ENCODE results near the gene CFAP61.

CFAP61 gene

DNA sequence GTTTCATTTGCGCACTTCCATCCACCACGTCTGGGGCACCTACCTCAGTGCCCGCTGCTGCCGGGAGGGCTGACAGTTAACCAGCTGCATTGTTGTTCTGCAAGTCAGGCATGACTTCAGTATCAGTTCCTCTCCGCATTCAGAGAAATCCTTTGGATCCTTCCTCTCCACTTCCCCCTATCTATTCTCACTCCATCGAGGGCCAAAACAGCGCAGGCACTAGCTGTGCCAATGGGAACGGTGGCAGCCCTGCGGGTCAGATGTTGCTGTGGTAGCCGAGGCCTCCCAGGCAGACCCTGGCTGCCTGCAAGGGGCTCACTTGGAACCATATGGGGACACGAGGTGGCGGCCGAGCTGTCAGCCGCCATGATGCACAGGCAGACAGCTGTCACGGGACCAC, 251.4 kb downstream of the CFAP61 start:
- Histone ChIP-seq H4K8ac (ENCODE audit: low read depth, low read length) (no peak overlapping the region), H2BK5ac (ENCODE audit: low read depth, low read length, poor library complexity) (no peak overlapping the region)
- WGBS (ENCODE audit: extremely low coverage, insufficient coverage, insufficient read length), result no CpG with 5 or more reads among the region's 15 CpGs

DNA sequence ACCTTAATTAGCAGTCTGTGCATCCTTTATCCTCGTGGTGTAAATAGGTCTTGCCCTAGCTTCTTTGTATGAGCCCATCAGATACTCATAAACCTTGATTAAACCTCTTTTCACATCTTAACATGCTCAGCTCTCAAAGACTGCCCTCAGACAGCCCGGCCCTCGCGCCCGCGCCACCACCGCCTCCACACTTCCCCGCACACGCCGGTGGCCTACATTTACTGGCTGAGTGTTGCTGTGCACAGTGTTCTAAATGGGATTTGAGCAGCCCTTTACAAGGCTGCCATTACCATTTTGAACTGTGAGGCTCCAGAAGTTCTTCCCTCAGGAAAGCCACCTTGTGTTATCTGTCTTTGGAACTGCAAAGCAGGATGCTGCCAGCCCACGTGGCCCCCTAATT, 252.6 kb downstream of the CFAP61 start:
- Histone ChIP-seq H3K18ac (ENCODE audit: low read length) (no peak overlapping the region), H3K27ac (ENCODE audit: low read depth, low read length) (no peak overlapping the region), H2BK12ac (ENCODE audit: low read length) (no peak overlapping the region), H3K4ac (ENCODE audit: low read depth, low read length) (no peak overlapping the region), H3K9ac (ENCODE audit: low read length) (no peak overlapping the region), H3K14ac (ENCODE audit: low read length) (no peak overlapping the region), H2BK5ac (ENCODE audit: low read depth, low read length, poor library complexity) (no peak overlapping the region), H4K91ac (ENCODE audit: low read depth, low read length) (no peak overlapping the region), H4K12ac (ENCODE audit: low read depth, low read length) (no peak overlapping the region), H3K27me3 (ENCODE audit: insufficient read depth, low read length) (no peaks in the 10 kb centered on the region), H3K9me3 (ENCODE audit: insufficient read depth, low read depth, low read length) (peaks cover 3% of the 10 kb centered on the region), H3K4me2 (ENCODE audit: low read length) (no peak overlapping the region), H2AFZ (ENCODE audit: insufficient read depth, low read length, poor library complexity) (no peak overlapping the region), H3K23ac (ENCODE audit: low read length) (no peak overlapping the region), H3K79me2 (ENCODE audit: control insufficient read depth, insufficient read depth, low read length, poor library complexity) (no peaks in the 10 kb centered on the region), H4K8ac (ENCODE audit: low read depth, low read length) (no peak overlapping the region), H2BK120ac (ENCODE audit: insufficient read depth, low read length, poor library complexity) (no peak overlapping the region), H3K79me1 (ENCODE audit: low read length) (no peaks in the 10 kb centered on the region), H3K36me3 (ENCODE audit: control insufficient read depth in 1 of 2, insufficient read depth in 2 of 2, low read length in 2 of 2) (no peaks in the 10 kb centered on the region), H2AK5ac (ENCODE audit: low read length) (no peak overlapping the region), H3K4me1 (ENCODE audit: control insufficient read depth in 1 of 2, insufficient read depth in 2 of 2, low read length in 2 of 2) (no peaks in the 10 kb centered on the region), H3K4me3 (ENCODE audit: low read depth, low read length) (no peak overlapping the region)
- WGBS (ENCODE audit: extremely low coverage, insufficient coverage, insufficient read length), result no CpG with 5 or more reads among the region's 11 CpGs
- no peak for DNase-seq

More for the DNA sequence above, 251.4 kb downstream of the CFAP61 start:
- Histone ChIP-seq H3K18ac (ENCODE audit: low read length) (no peak overlapping the region), H3K79me2 (ENCODE audit: control insufficient read depth, insufficient read depth, low read length, poor library complexity) (no peaks in the 10 kb centered on the region), H3K4me3 (ENCODE audit: low read depth, low read length) (no peak overlapping the region), H3K4me2 (ENCODE audit: low read length) (no peak overlapping the region), H3K14ac (ENCODE audit: low read length) (no peak overlapping the region), H2AK5ac (ENCODE audit: low read length) (no peak overlapping the region), H3K23ac (ENCODE audit: low read length) (no peak overlapping the region), H4K91ac (ENCODE audit: low read depth, low read length) (no peak overlapping the region), H2BK12ac (ENCODE audit: low read length) (no peak overlapping the region), H3K4ac (ENCODE audit: low read depth, low read length) (no peak overlapping the region), H3K27ac (ENCODE audit: low read depth, low read length) (no peak overlapping the region), H2AFZ (ENCODE audit: insufficient read depth, low read length, poor library complexity) (no peak overlapping the region), H4K12ac (ENCODE audit: low read depth, low read length) (no peak overlapping the region), H3K9ac (ENCODE audit: low read length) (no peak overlapping the region), H3K36me3 (ENCODE audit: control insufficient read depth in 1 of 2, insufficient read depth in 2 of 2, low read length in 2 of 2) (no peaks in the 10 kb centered on the region), H2BK120ac (ENCODE audit: insufficient read depth, low read length, poor library complexity) (no peak overlapping the region), H3K9me3 (ENCODE audit: insufficient read depth, low read depth, low read length) (peaks cover 3% of the 10 kb centered on the region), H3K79me1 (ENCODE audit: low read length) (no peaks in the 10 kb centered on the region), H3K27me3 (ENCODE audit: insufficient read depth, low read length) (no peaks in the 10 kb centered on the region), H3K4me1 (ENCODE audit: control insufficient read depth in 1 of 2, insufficient read depth in 2 of 2, low read length in 2 of 2) (no peaks in the 10 kb centered on the region)
- peak in 1 of 2 donors; percentile 5 for DNase-seq

DNA sequence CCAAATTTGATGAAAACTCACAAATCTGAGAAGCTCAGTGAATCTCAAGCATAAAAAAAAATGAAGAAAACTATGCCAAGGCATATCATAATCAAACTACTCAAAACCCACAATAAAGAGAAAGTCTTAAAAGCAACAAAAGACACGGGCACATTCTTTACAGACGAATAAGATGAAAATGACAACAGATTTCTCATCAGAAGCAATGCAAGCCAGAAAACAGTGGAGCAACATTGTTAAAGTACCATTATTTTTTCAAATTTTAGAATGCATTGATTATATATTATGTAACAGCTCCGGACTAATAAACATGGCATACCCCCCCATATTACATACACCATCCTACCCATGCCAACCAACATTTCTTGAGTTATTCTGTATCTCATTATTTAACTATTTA, 260.2 kb downstream of the CFAP61 start:
- H3K79me1 ChIP-seq (ENCODE audit: low read length), result no peaks in the 10 kb centered on the region
- no peak overlapping the region for H4K91ac ChIP-seq (ENCODE audit: low read depth, low read length)
- no peak overlapping the region for H2AFZ ChIP-seq (ENCODE audit: insufficient read depth, low read length, poor library complexity)
- H3K14ac ChIP-seq (ENCODE audit: low read length), result no peak overlapping the region
- no peaks in the 10 kb centered on the region for H3K79me2 ChIP-seq (ENCODE audit: control insufficient read depth, insufficient read depth, low read length, poor library complexity)
- no peak overlapping the region for H3K23ac ChIP-seq (ENCODE audit: low read length)
- no peak for DNase-seq
- no peak overlapping the region for H3K4me2 ChIP-seq (ENCODE audit: low read length)
- no peak overlapping the region for H3K27ac ChIP-seq (ENCODE audit: low read depth, low read length)
- no peak overlapping the region for H3K4ac ChIP-seq (ENCODE audit: low read depth, low read length)
- H3K18ac ChIP-seq (ENCODE audit: low read length), result no peak overlapping the region
- H2AK5ac ChIP-seq (ENCODE audit: low read length), result no peak overlapping the region
- H4K8ac ChIP-seq (ENCODE audit: low read depth, low read length), result no peak overlapping the region
- H3K9me3 ChIP-seq (ENCODE audit: insufficient read depth, low read depth, low read length), result no peaks in the 10 kb centered on the region
- no peak overlapping the region for H4K12ac ChIP-seq (ENCODE audit: low read depth, low read length)
- H3K4me3 ChIP-seq (ENCODE audit: low read depth, low read length), result no peak overlapping the region
- no peaks in the 10 kb centered on the region for H3K36me3 ChIP-seq (ENCODE audit: control insufficient read depth in 1 of 2, insufficient read depth in 2 of 2, low read length in 2 of 2)
- H2BK12ac ChIP-seq (ENCODE audit: low read length), result no peak overlapping the region
- H3K27me3 ChIP-seq (ENCODE audit: insufficient read depth, low read length), result no peaks in the 10 kb centered on the region
- H3K4me1 ChIP-seq (ENCODE audit: control insufficient read depth in 1 of 2, insufficient read depth in 2 of 2, low read length in 2 of 2), result no peaks in the 10 kb centered on the region
- WGBS (ENCODE audit: extremely low coverage, insufficient coverage, insufficient read length), result no CpG with 5 or more reads among the region's 3 CpGs
- no peak overlapping the region for H2BK120ac ChIP-seq (ENCODE audit: insufficient read depth, low read length, poor library complexity)
- no peak overlapping the region for H3K9ac ChIP-seq (ENCODE audit: low read length)
- H2BK5ac ChIP-seq (ENCODE audit: low read depth, low read length, poor library complexity), result no peak overlapping the region

DNA sequence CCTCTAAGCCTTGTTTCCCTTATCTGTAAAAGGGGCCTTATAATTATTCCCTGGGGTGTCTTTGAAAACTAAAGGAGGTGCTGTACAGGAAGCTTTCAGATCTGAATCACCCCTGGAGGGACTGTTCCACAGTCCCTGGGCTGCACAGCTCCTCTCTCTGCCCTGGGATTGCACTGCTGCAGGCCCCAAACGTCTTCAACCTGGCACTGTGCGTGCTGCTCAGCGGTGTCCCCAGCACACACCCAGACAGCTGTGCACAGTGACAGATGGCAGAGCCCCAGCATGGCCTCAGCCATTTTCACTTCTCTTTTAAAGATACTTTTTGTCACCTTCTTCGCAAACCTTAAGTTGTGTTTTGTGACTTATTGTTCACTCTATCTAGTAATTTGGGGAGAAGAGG, 264.9 kb downstream of the CFAP61 start:
- Histone ChIP-seq H3K9me3 (ENCODE audit: insufficient read depth, low read depth, low read length) (no peaks in the 10 kb centered on the region), H3K23ac (ENCODE audit: low read length) (no peak overlapping the region), H3K9ac (ENCODE audit: low read length) (no peak overlapping the region), H3K36me3 (ENCODE audit: control insufficient read depth in 1 of 2, insufficient read depth in 2 of 2, low read length in 2 of 2) (no peaks in the 10 kb centered on the region), H2BK12ac (ENCODE audit: low read length) (no peak overlapping the region), H2BK5ac (ENCODE audit: low read depth, low read length, poor library complexity) (no peak overlapping the region), H3K4me1 (ENCODE audit: control insufficient read depth in 1 of 2, insufficient read depth in 2 of 2, low read length in 2 of 2) (no peaks in the 10 kb centered on the region), H3K4ac (ENCODE audit: low read depth, low read length) (no peak overlapping the region), H3K79me1 (ENCODE audit: low read length) (no peaks in the 10 kb centered on the region), H4K12ac (ENCODE audit: low read depth, low read length) (no peak overlapping the region), H3K4me2 (ENCODE audit: low read length) (no peak overlapping the region), H2BK120ac (ENCODE audit: insufficient read depth, low read length, poor library complexity) (no peak overlapping the region), H3K27me3 (ENCODE audit: insufficient read depth, low read length) (no peaks in the 10 kb centered on the region), H3K14ac (ENCODE audit: low read length) (no peak overlapping the region), H2AK5ac (ENCODE audit: low read length) (no peak overlapping the region), H3K18ac (ENCODE audit: low read length) (no peak overlapping the region), H3K79me2 (ENCODE audit: control insufficient read depth, insufficient read depth, low read length, poor library complexity) (no peaks in the 10 kb centered on the region), H3K27ac (ENCODE audit: low read depth, low read length) (no peak overlapping the region), H2AFZ (ENCODE audit: insufficient read depth, low read length, poor library complexity) (no peak overlapping the region), H3K4me3 (ENCODE audit: low read depth, low read length) (no peak overlapping the region), H4K91ac (ENCODE audit: low read depth, low read length) (no peak overlapping the region), H4K8ac (ENCODE audit: low read depth, low read length) (no peak overlapping the region)
- WGBS (ENCODE audit: extremely low coverage, insufficient coverage, insufficient read length), result no CpG with 5 or more reads among the region's 4 CpGs
- DNase-seq, result no peak

Data from trophoblast cell (in vitro differentiated cells and primary cell).